GM21825 (cell line): ENCODE results near the gene GNB1.
"Not testable (repeated sequence)": the region's sequence is repeated elsewhere in the genome, so short reads cannot be mapped to it uniquely, and the experiment has no call there.

Experiments used
- ATAC-seq: cut with Tn5 transposase; IDR thresholded peaks from one replicate; pipeline ENCODE4 v1.9.1; 2021; ENCODE audit warnings: mild to moderate bottlenecking, moderate library complexity; ENCODE audit not compliant: unreplicated experiment

Gene GNB1

DNA sequence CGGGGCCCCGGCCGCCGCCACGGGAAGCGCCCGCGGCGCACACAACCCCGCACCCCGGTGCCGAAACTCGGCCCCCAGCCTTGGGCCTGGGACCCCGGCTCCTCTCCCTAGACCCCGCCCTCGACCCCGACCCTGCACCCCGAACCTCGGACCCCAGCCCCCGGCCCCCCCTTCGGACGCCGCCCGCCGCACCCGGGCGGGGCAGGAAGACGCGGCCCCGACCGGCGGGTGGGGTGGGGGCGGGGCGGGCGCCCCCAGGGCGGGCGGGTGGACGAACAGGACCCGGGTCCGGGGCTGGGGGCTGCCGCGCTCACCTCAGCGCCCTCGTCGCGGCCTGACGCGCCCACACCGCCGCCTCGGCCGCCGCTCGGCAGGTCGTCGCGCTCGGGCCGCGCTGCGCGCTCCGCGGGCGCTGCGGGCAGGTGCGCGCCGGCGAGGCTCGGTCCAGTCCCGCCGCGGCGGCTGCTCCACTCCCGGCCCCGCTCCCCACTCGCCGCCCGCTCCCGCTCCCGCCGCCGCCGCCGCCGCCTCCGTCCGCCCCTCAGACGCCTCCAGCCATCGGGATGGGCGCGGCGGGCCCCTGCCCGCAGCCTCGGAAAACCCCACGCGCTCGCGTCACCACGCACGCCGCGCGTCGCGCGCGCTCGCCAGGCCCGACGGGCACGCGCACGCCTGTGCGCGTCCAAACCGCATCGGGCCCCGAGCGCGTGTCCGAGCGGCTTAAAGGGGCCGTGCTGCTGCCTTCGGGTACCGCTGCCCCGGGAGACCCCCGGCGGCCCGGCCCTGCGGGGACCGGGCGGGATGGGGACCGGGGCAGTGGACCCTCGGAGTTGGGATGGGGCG lies at the start of gene GNB1:
Gene GNB1 (minus strand): TSS at position 582 of the 843 bp plus-strand sequence. CDS start 65,634 bp downstream, outside the sequence.
- peak; percentile 63 for ATAC-seq

GRCh38 chr1:1940123-1940425 lies 49.2 kb upstream of the GNB1 start:
- ATAC-seq = no peak

GRCh38 chr1:1939296-1940122 lies 48.6 kb upstream of the GNB1 start:
- ATAC-seq = no peak

DNA sequence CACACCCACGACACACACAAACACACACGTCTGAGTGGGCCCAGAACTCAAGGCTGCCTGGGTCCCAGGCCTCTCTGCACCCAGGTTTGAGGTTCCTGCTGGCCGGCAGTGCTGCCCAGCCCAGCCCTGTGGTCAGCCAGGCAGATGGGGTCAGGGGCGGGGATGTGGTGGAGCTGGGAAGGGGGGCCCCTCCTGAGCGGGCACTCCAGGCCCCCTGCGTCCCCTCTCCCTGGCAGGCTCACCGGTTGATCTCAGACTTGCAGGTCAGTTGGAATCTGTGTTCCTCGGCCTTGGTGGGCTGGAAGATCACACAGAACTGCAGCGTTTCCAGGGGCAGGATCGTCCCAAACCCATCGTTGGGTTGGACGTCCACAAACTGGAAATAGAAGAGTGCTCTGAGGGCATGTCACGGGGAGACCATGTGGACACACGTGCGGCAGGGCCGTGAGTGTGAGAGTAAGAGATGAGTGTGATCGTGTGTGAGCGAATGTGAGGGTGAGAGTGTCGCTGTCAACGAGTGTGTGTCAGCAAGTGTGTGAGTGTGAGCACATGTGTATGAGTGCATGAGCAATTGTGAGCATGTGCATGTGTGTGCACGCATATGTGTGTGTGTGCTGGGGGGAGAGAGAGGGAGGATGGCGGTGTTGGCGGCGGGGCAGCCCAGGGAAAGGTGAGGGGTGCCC lies 47.9 kb upstream of the GNB1 start:
- no peak for ATAC-seq

DNA sequence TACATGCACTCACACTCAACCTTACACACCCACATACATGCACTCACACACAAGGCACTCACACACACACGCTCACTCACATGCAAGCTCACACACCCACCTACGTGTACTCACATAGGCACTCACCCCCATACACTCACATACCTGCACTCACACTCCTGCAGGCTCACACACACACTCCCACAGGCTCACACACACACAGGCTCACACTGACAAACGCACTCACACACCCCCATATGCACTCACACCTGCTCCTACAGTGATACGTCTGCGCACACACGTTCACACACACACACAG lies 47.3 kb upstream of the GNB1 start:
- no peak for ATAC-seq

DNA sequence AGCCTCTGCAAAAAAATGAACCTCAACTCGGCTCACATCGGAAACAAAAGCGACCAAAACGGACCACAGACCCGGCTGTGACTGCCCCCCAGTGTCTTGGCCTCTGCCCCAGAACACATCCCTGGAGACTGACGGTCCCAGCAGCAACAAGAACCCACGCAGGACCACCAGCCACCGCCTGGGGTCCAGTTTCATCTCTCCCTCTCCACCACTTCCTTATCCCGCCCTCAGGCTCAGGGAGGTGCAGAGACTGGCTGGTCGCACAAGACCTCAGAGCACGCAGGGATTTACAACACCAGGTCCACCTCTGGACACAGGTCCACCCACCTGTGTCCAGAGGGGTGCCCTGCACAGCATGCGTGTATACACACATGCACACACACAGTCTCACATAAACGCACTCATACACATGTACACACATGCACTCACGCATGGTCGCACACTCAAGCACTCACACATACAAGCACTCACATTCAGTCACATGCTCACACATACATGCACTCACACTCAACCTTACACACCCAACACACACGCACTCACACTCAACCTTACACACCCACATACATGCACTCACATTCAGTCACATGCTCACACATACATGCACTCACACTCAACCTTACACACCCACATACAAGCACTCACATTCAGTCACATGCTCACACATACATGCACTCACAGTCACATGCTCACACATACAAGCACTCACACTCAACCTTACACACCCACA lies 46.8 kb upstream of the GNB1 start:
- ATAC-seq = no peak

- no peak for ATAC-seq
These were observed 46.2 kb upstream of the GNB1 start for GRCh38 chr1:1937061-1937460.

DNA sequence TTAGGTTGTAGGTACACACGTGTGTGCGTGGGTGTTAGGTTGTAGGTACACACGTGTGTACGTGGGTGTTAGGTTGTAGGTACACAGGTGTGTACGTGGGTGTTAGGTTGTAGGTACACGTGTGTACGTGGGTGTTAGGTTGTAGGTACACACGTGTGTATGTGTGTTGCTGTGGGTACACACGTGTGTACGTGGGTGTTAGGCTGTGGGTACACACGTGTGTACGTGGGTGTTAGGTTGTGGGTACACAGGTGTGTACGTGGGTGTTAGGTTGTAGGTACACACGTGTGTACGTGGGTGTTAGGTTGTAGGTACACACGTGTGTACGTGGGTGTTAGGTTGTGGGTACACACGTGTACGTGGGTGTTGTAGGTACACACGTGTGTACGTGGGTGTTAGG lies 44.0 kb upstream of the GNB1 start:
- ATAC-seq = not testable (repeated sequence)

DNA sequence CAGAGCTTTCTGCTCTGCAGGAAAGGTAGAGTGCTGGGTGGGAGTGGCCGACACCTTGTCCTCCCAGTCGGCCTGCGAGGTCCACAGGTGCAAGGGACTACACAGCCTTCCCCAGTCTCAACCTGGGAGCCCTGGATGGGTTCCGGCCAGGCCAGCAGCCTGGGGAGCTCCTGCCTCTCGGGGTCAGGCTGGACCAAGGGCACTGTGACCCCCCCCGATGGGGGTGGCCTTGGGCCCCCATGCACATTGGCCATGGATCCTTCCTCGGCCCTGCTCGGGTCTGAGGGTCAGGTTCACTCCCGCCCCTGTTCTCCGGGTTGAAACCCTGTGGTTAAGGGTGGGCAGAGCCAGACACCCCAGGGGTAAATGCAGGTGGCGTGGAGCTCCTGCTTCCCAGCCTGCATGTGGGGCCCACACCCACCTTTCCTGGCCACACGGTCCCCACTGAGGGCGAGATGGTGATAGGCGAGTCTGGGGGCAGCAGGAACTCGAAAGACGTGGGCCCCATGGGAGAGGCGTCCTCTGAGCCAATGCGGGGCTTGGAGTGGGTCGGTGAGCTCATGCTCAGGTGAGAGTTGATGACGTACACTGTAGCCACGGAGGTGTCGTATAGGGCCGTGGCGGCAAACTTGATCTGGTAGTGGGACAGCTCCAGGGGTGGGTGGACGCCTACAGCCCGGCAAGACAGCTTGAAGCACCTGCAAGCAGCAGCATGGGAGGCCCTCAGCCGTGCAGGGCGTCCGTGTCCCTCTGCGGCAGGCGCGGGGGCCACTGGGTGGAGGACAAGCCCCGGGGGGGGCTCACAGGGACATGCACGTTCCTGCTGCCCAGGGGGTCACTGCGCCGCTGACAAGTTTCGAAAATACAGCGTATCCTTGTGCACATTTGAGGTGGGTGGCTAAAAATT lies 39.0 kb upstream of the GNB1 start:
- ATAC-seq = no peak

DNA sequence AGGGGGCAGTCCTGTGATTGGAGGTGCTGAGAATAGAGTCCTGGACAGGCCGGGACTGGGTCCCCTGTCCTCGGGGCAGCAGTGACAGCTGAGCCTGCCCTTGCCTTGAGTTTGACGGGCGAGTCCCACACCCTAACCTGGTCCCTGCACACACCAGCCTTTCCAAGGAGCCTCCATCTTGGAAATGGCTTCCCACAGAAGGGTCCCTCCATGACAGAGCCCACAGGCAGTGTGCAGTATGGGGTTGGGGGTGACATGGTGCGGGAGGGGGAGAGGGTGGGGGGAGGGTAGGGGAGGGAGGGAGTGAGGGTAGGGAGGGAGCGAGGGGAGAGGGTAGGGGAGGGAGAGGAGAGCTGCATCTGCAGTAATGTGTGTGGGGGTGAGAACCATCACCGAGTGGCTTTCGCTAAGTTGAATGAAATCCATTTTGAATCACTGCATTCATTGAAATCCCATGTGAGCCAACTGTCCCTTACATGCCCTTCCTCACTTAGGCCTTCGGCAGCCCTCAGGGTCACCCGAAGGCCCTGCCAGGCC lies 38.3 kb upstream of the GNB1 start:
- ATAC-seq = no peak

- ATAC-seq = no peak
These were observed 37.6 kb upstream of the GNB1 start for GRCh38 chr1:1928231-1929101.

GRCh38 chr1:1927751-1928150 lies 36.9 kb upstream of the GNB1 start:
- ATAC-seq = no peak

DNA sequence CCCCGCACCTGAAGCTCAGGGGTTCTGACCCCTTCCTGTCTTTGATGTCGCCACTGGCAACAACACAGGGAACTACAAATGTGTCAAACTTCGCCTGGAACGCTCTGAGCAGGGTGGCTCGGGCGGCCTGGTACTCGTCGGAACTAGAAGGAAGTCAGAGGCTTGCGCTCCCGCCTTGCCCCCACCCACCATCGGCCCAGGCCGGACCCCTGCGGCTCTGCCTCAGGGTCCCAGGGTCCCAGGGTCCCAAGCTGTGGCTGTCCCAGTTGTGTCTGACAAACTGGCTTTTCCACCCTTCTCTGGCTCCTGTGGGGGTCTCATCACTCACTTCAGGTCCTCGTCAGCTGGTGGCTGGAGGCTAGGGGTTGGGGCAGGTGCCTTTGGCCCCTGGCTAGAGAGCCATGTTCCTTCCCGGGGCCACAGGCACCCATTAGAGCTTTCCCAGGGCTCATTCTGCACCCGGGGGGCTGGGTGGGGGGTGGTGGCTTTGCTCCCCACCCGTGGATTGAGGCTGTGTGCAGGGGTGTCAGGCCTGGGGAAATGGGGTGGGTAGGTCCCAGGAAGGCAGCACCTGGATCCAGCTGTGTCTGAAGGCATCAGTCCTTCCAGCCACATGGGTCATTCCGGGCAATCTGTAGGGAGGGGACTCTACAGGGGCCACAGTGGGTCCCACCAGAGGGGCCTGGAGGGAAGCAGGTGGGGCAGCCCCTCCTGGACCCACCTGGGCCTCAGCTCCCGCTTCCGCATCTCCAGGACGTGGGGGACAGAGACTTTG lies 36.2 kb upstream of the GNB1 start:
- no peak for ATAC-seq

GRCh38 chr1:1926346-1926811 lies 35.5 kb upstream of the GNB1 start:
- ATAC-seq = no peak

- no peak for ATAC-seq
These were observed 34.8 kb upstream of the GNB1 start for GRCh38 chr1:1925437-1926345.

DNA sequence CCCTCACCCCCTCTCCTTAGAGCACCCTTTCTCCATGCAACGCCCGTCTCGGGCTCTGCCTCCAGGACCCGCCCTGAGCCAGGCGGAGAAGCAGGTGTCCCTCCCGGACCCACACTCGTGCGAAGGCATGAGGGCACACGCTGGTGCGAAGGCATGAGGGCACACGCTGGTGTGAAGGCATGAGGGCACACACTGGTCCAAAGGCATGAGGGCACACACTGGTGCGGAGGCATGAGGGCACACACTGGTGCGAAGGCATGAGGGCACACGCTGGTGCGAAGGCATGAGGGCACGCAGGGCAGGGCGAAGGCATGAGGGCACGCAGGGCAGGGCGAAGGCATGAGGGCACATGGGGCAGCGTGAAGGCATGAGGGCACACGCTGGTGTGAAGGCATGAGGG lies 34.0 kb upstream of the GNB1 start:
- ATAC-seq = no peak

GRCh38 chr1:1924386-1924785 lies 33.5 kb upstream of the GNB1 start:
- no peak for ATAC-seq
